ENCODE data around the gene STXBP2.

The STXBP2 gene

GRCh38 chr19:7614859-7615741 is 21.8 kb upstream of the STXBP2 start:
- no peak for DNase-seq

GRCh38 chr19:7617172-7617571 is 19.7 kb upstream of the STXBP2 start:
- no peak for DNase-seq

- no peak for DNase-seq
These were observed 19.2 kb upstream of the STXBP2 start for GRCh38 chr19:7617735-7618134.

GRCh38 chr19:7618348-7618747 is 18.6 kb upstream of the STXBP2 start:
- no peak for DNase-seq

GRCh38 chr19:7618771-7619510 is 18.0 kb upstream of the STXBP2 start:
- DNase-seq: no peak

GRCh38 chr19:7619671-7620441 is 17.1 kb upstream of the STXBP2 start:
- DNase-seq: no peak

GRCh38 chr19:7620442-7621412 is 16.2 kb upstream of the STXBP2 start:
- DNase-seq: no peak

- no peak for DNase-seq
These were observed 13.8 kb upstream of the STXBP2 start for GRCh38 chr19:7622933-7623685.

- DNase-seq: no peak
These were observed 12.9 kb upstream of the STXBP2 start for GRCh38 chr19:7623725-7624603.

GRCh38 chr19:7624810-7625209 is 12.1 kb upstream of the STXBP2 start:
- no peak for DNase-seq

GRCh38 chr19:7625763-7626372 is 11.0 kb upstream of the STXBP2 start:
- DNase-seq: no peak

GRCh38 chr19:7627166-7627565 is 9.7 kb upstream of the STXBP2 start:
- DNase-seq: no peak

- DNase-seq: no peak
These were observed 8.2 kb upstream of the STXBP2 start for GRCh38 chr19:7628589-7629311.

- peak; percentile 93 for DNase-seq
These were observed 7.4 kb upstream of the STXBP2 start, which contains the start of the genes PET100 and XAB2 for GRCh38 chr19:7629347-7630054. Gene PET100 (plus strand): TSS chr19:7629793. CDS start chr19:7629834, 41 bp downstream. Gene XAB2 (minus strand): TSS chr19:7629545. CDS start chr19:7629527, 18 bp downstream.

GRCh38 chr19:7631577-7631976 is 5.3 kb upstream of the STXBP2 start:
- no peak for DNase-seq

- no peak for DNase-seq
These were observed 4.3 kb upstream of the STXBP2 start for GRCh38 chr19:7632340-7633203.

GRCh38 chr19:7633698-7634097 is 3.2 kb upstream of the STXBP2 start, which contains the start of gene PCP2:
Gene PCP2 (minus strand): TSS chr19:7633719. CDS start chr19:7633457, 262 bp downstream.
- DNase-seq: no peak

Measured in SIG-M5 (cell line).